GM08714 (cell line): ENCODE results near the gene CDH12.
A peak's percentile ranks its signal among the peaks of the same experiment; 100 is the strongest.
"Not testable (repeated sequence)": the region's sequence is repeated elsewhere in the genome, so short reads cannot be mapped to it uniquely, and the experiment has no call there.

Experiments used
- H3K4me3 ChIP-seq: fragments of 200-500 bp; sonication (Bioruptor generic); 2 replicates; pipeline ENCODE4 v1.5.1; 2014; ENCODE audit warnings: mild to moderate bottlenecking, low read length, inconsistent platforms
- ZNF274 ChIP-seq: IDR thresholded peaks from 2 replicates; pipeline ENCODE4 v1.6.1; 2012; ENCODE audit warnings: mild to moderate bottlenecking, low read depth, low read length

CDH12 gene

GRCh38 chr5:22852807-22853660 is at the start of gene CDH12:
Gene CDH12, minus strand, starts transcription at chr5:22853344.
- TF ChIP-seq ZNF274 = no peak
- H3K4me3 ChIP-seq = peak within 1 kb of the TSS; percentile 36; the same call in 1 of the 2 replicates

GRCh38 chr5:22901885-22902284 is 48.7 kb upstream of the CDH12 start:
- TF ChIP-seq ZNF274 = no peak
- H3K4me3 ChIP-seq = no peak overlapping the region

GRCh38 chr5:22900801-22901310 is 47.7 kb upstream of the CDH12 start:
- no peak overlapping the region for H3K4me3 ChIP-seq
- no peak for TF ChIP-seq ZNF274

GRCh38 chr5:22899341-22899740 is 46.2 kb upstream of the CDH12 start:
- H3K4me3 ChIP-seq = no peak overlapping the region
- no peak for TF ChIP-seq ZNF274

- no peak for TF ChIP-seq ZNF274
- H3K4me3 ChIP-seq = no peak overlapping the region
Measured at GRCh38 chr5:22896152-22896551, 43.0 kb upstream of the CDH12 start.

- no peak overlapping the region for H3K4me3 ChIP-seq
- TF ChIP-seq ZNF274 = no peak
Measured at GRCh38 chr5:22892441-22892840, 39.3 kb upstream of the CDH12 start.

GRCh38 chr5:22889720-22890119 is 36.6 kb upstream of the CDH12 start:
- H3K4me3 ChIP-seq = no peak overlapping the region
- TF ChIP-seq ZNF274 = no peak

- H3K4me3 ChIP-seq = no peak overlapping the region
- no peak for TF ChIP-seq ZNF274
Measured at GRCh38 chr5:22887566-22887965, 34.4 kb upstream of the CDH12 start.

- H3K4me3 ChIP-seq = not testable (repeated sequence)
Measured at GRCh38 chr5:22858911-22859310, 5.8 kb upstream of the CDH12 start.

GRCh38 chr5:22855824-22856223 is 2.7 kb upstream of the CDH12 start:
- H3K4me3 ChIP-seq = no peak overlapping the region
- TF ChIP-seq ZNF274 = no peak

- no peak for TF ChIP-seq ZNF274
- no peak overlapping the region for H3K4me3 ChIP-seq
Measured at GRCh38 chr5:22850981-22851380, 2.2 kb downstream of the CDH12 start.

- no peak for TF ChIP-seq ZNF274
- H3K4me3 ChIP-seq = no peak overlapping the region
Measured at GRCh38 chr5:22846693-22847092, 6.5 kb downstream of the CDH12 start.

- H3K4me3 ChIP-seq = no peak overlapping the region
- no peak for TF ChIP-seq ZNF274
Measured at GRCh38 chr5:22844636-22845035, 8.5 kb downstream of the CDH12 start.

GRCh38 chr5:22844155-22844554 is 9.0 kb downstream of the CDH12 start:
- H3K4me3 ChIP-seq = no peak overlapping the region
- no peak for TF ChIP-seq ZNF274

GRCh38 chr5:22842574-22842973 is 10.6 kb downstream of the CDH12 start:
- TF ChIP-seq ZNF274 = no peak
- H3K4me3 ChIP-seq = no peak overlapping the region

- no peak for TF ChIP-seq ZNF274
- no peak overlapping the region for H3K4me3 ChIP-seq
Measured at GRCh38 chr5:22837803-22838202, 15.3 kb downstream of the CDH12 start.

GRCh38 chr5:22835686-22836085 is 17.5 kb downstream of the CDH12 start:
- TF ChIP-seq ZNF274 = no peak

More at GRCh38 chr5:22835686-22836085, 17.5 kb downstream of the CDH12 start:
- H3K4me3 ChIP-seq = no peak overlapping the region
